ENCODE data around the gene STIL.

Gene STIL

DNA sequence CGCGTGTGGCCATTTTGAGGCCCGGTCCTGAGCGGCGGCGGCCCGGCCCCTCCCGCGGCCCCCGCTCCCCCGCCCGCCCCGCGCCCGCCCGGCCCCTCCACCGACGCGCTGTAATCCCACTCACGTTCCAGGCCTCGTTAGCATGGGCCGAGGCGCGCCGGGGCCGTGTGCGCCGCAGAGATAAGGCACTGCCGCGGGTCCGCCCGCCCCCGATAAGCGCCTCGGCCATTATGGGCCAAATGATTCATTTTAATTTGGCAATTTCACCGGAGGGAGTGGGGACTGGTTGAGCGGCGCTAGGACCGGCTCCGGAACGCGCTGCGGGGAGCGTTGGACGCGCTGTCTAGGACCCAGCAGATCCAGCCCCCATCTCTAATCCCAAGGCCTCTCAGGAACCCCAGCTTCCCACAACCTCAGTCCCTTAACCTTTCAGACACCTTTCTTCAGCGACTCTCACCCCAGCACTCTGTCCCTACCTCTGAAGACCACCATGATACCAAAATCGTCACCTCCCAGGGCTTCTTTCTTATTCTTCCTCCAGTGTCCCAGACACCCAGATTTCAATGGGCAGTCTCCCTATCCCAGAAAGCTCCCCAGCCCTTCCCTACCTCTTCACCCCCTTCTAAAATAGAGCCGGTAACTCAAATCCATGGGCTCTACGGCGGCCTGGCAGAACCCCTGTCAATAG is 81.6 kb downstream of the STIL start, which contains the start of gene TAL1:
TAL1 (minus strand) TSS at position 39 of the 688 bp plus-strand sequence. CDS start 6,337 bp downstream, outside the sequence.
- no peak for DNase-seq

DNA sequence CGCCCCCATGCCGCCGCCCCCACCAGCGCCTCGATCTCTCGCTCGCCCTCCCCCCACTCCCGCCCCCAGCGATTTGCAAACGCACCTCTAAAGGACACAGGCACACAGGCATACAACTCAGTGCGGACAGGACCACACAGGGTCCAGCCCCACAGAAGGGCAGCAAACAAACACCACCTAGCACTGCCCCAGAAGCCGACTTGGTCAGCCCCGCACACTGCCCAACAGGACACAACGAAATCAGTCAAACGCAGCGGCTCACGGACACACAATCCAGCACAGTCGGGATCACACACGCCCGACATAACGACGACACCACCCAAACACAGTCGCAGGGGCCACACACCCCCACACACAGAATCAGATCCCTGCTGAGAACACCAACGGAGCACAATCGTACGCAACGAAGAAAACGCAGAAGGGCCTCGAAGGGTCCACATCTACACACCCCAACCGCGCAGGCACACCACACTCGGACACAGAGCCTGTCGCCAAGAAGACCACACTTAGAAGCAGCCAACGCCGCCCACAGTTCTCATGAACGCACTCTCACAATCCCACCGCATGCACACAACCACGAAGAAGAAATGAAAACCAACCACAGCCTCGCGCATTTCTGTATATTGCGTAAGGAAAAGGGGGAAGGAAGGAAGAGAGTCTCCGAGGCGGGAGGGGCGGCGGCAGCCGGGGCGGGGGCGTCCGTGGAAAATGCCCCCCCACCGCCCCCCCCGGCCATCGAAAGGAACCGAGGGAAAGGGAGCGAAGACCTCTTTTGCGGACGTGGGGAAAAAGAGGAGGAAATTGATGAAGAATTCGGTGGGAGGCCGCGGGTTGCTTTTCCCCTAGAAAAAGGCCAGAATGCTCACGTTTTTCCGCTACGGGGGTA is 82.4 kb downstream of the STIL start:
- DNase-seq = no peak

DNA sequence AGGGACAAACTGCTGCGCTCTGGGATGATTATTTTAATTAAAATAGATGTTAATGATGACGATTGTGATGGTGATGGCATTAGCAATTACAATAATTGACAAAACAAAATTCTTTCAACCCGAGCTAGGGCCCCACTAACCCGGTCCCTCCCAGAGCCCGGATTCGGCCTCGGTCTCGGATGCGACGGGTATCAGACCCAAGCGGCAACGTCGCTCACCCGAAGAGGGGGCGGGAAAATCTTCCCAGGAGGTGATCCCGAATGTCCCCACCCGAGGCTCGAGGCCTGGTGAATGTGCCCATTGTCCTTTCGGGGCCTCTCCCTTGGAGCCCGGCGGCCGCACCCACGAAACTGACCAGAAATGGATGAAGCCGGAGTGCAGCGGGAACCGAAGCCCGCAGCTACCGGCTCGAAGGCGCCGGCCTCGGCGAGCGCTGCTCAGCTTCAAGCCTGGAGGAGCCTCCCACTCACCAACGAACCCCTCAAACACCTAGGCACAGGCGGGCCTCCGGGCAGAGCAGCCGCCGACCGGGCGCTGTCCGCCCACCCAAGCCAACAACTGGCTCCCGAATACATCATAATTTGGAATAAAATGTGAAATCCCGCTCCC is 83.2 kb downstream of the STIL start:
- no peak for DNase-seq

DNA sequence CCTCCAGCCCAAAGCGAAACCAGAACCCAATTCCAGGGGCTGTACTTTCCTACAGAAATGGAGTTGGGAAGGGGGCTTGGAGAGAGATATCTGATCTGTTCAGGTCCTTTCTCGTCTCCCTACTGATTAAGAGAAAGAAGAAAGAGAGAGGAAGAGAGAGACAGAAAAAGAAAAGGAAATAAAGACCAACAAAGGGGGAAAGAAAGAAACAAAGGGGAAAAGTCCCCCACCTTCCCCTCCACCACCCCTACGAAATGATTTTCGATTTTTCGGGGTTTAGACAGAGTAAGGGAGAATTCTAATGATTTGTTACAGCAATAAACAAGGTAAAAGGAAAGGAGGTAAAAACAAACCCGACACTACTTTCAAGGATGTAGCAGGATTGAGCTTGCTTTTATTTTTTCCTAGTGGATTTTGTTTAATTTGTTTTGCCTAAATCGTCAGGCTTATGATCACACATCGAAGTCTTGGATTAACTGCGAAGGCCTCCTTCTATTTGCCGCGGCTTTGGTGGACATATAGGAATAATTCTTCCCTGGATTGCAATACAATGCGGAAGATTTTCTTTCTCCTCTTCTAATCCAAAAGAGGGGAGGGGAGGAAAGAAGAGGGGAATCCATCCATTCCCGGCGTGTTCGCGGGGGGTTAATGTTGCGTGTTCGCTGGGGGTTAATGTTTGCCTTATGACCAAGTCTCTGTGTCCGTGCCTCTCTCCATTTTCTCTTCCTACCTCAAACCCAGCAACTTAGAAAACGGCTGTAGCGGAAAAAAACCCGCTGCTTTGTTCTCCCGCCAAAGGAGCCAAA is 83.9 kb downstream of the STIL start:
- no peak for DNase-seq

DNA sequence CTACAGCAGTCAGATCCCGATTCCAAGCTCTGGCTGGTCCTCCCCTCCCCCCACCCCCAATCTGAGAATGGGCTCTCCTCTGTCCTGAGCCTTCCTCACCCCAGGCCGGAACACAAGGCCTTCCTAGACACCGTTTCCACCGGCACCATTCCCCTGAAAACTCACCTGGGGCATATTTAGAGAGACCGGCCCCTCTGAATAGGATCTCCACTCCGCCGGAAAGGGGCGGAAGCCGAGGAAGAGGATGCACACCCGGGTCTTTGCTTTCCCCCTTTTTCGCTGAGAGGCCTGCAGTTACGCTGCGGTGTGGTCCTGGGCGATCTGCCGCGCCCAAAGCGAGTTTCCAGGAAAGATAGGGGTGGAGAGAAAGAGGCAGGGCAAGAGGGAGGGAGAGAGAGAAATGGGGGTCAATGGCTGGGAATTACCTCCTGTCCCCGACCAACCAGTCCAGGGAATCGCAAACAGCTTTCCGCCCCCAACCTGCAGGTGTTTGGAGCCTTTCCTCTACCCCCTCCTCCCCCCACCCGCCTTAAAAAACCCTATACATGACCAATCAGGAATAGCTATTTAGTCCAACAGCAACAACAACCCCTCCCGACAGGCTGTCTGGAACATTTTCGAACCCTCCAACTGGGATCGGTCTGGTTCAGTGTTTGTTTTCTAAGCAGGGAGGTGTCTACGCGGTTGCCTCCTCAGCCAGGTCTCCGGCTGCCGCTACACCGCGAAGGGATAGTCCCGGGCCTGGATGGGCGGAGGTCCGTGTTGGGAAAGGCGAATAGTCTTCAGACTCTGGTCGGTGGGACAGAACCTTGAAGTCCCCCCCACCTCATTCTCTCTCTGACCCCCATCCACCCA is 84.7 kb downstream of the STIL start:
- DNase-seq = no peak

DNA sequence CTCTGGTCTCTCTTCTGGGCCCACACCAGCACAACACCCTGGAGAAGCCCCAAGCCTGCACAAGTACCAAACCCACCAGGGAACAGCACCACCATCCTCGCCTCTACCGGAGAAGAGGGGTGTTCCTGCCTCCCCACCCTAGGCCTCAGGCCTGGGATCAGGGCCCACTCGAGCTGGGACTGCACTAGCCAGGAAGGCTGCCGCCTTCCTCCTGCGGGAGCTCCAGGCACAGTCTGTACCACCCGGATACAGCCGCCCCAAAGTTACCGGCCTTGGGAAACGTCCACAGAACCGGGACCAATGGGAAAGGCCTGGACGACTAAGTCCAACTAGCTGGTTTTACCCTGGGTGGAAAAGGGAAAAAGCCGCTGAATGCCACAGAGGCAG is 85.3 kb downstream of the STIL start:
- DNase-seq = no peak

DNA sequence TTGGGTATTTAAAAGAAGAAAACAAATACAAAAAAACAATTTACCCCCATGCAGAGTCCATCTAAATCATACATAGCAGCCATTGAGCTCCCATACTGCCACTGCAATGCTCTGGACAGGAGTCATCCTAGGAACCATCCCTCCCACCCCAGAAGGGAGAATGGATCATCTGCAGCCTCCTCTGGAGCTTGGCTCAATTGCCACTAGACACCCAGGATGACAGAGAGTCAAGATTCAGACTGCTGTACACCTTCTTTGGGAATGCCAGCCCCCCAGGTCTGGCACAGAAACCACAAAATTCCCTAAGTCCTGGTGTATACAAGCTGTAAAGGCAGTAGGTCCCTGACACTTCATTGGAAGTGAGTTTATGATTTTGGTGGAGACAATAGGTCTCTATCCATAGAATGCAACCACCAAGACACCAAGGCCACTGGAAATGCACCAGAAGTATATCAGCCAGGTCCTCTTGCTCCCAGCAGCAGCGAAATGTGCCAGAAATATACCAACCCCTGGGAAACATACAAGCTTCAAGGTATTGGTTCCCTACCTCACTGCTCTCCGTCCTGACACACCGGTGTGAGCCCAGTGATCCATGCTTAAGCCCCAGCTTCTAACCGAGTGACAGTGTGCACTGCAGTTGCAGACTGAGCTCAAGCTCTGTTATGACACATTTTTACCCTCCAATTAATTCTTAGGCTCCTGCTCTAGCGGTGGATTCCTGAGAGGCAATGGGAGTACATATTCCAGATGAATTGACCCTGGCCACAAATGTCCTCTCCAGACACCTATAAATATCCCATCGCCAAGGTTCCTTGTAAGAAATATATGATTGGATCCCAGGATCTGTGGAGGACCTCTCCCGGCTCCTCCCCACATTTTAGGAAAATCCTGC is 86.4 kb downstream of the STIL start:
- no peak for DNase-seq

DNA sequence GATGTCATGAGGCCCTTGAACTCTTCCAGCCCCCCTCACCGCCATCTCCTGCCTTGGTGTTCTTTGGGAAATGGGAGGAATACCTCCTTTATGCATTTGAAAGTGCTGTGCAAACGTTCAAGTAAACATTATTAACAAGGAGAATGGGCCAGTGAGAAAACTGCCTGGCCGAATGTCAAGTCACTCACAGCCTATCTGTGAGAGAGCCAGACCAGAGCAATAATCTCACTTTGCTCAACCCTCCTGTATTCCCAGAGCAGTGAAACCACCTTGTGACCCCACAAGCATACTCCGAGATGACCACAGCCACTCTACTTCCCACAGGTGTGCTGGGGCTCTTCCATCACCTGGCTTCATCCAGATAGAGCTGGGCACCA is 87.1 kb downstream of the STIL start:
- DNase-seq = no peak

DNA sequence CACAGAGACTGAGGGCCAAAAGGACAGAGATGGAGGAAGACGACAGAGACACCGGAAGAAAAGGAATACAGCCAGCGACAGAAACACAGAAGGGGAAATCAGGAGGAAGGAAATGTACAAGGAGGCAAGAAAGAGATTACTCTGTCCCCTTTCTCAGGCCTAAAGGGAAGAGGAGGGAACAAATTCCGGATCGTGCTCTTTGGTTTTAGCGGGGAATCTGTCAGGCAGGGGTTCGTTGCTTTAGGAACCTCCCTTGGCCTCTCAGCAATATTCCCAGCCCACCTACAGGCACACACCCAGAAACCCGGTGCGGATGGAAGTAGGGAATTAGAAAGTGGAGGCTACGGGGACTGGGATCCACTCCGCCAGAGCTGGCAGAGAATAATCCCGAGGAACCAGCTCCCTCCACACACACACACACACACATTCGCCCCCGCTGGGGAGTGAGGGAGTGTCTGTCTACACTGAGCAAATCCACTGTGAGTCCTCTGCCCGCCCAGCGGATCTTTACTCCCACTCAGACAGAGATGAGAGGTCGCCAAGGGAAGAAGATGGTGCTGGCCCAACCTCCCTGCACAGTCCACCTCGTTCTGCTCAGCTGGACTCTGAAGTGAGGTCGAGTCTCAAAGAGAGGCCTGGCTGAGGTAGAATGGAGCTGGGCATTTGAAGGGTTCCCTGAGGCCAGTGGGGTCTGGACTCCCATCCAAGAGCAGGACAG is 87.7 kb downstream of the STIL start:
- no peak for DNase-seq

DNA sequence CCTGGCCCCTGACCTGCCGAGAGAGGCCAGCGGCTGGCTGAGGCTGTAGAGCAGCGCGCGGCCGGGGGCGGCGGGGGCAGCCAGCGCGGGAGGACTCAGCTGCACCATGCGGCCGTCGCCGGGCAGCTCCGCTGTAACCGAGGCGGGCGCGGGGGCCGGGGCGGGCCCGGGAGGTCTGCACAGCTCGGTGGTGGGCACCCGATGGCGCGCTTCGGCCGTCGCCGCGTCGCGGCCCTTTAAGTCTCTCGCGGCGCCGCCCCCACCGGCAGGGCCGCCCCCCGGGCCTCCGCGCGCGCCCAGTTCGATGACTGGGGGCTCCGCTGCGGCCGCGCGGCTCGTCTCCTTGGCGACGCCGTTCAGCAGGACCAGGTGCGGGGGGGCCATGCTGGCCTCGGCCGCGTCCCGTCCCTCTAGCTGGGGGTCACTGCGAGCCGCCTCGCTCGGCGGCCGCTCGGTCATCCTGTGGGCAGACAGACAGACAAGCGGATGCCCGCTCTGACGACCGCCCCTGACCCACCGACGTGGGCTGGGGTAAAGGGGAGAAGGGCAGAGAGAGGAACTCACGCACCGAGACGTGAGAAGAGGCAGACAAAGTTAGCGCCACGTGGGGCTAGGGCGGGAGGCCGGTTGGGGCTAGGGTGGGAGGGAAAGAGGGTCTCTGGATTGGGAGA is 88.4 kb downstream of the STIL start:
- DNase-seq = no peak

DNA sequence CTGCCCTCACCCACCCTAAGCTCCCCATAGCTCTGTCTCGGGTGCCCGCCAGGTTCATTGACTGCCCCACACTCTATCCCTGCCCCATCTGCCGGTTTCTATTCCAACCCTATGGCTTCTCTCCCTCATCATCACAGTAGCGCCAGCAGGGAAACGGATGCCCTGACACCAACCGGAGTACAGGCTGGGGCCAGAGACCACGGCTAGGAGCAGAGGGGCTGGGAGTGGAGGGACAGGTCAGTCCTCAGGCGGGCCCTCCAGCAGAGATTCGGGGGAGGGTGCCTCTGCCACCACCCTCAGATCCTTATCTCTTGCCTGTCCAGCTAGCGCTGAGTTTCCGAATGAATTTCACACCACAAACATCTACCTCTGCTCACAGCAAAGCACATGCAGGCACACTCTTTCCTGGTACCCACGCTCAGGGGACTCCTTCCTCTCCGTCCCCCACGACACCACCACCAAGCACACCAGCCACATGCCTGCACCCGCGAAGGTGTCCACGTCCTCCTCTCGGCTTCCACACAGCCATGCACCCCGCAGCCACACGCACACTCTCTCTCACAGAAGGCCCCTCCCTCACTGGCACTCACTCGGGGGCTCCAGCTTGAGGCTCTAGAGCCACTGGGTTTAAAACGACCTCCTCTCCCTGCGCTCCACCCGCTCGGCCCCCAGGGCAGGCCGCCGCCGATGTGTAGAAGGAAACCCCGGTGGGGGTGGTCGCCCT is 89.1 kb downstream of the STIL start:
- DNase-seq = no peak

DNA sequence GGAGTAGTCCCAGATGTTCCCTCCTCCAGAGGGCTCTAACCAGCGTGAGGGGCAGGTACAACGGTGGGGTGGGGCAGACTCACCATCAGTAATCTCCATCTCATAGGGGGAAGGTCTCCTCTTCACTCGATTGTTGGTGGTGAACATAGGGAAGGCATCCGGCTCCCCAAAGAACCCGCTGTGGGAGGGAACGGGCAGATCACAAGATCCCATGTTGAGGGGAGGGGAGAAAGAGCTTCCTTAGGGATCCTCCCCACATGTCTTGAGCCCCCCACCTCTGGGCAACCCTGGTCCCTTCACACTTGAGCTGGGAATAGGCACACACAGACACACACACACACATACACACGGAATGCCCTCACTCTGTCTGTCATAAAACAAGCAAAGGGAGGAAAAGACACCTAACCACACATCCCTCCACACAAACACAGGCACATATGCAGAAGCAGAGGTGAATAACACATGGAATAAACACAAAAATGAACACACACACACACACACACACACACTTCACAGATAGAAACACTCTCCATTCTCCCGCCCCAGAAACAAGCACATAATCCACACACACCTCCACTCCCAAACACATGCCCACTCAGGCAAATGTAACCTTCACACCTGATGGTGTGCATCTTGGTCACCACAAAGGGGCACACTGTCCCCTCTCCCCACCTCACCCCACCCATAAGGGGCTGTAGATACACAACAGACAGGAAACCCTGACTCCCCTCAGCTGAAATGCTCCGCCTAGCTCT is 89.8 kb downstream of the STIL start:
- DNase-seq = no peak

DNA sequence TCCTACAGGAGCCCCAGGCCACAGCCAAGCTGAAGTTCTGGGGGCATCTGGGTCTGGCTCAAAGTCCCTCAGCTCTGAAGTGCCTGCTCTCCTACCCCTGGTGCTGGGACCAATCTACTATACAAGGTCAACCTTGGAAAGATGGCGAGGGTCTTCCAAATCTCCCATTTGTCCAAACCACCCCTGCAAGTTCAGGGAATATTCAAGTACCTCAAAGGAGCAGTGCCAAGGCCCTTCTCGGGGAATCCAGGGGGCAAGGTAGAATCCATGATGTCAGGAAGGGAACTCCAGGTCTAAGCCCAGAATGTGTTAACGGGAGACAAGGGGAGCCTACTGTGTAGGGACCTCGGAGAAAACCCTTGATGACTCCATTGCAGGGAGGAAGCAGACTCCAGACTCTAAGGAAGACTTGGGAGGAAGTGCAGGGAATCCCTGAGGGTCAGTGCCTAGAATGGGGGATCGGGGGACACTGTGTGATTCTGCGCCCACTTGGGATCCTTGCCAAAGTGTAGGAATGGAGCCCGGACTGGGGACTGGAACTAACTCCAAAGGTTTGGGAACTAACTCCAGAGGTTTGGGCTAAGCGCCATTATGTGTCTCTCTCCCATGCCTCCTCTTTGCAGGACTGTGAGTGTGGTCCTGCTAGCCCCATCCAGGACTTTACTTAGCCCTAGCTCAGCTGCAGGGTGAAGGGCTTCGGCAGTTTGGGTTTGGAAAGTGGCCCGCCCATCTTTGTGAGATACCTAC is 90.6 kb downstream of the STIL start:
- DNase-seq = no peak

DNA sequence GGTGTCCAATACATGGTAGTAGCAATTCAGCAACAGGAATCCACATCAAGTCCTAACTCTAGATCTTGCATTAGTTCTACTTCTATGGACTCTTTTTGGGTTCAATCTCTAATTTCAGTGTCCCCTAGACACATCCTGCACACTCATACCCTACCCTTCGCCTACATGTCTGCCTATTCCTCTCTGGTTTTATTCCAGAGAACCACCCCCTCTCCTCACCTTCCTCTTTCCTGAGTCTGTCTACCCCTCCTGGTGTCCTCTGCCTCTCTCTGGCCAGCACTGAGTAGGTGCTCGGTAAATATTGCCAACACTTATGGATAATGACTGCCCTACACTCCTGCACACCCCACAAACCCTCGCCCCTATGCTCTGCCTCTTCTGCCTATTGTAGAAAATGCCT is 91.5 kb downstream of the STIL start:
- no peak for DNase-seq

DNA sequence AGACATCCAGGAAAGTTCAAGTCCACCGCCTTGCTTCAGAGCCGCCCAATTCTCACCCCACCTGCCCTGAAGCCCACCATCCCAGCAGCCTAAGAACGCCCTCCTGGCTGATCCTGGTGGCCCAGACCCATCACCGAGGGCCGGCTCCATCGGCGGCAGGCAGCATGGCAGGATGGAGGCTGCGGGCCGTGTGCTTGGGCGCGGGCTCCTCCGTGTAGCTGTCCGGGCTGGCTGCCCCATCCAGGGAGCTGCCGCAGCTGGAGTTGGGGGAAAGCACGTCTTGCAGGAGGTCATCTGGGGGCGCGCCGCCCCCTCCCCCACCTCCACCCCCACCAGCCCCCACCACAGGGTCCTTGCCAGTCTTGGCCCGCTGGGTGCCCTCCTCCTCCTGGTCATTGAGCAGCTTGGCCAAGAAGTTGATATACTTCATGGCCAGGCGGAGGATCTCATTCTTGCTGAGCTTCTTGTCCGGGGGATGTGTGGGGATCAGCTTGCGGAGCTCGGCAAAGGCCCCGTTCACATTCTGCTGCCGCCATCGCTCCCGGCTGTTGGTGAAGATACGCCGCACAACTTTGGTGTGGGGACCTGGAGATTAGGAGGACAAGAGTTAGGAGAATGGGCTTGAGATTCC is 94.2 kb downstream of the STIL start:
- no peak for DNase-seq

DNA sequence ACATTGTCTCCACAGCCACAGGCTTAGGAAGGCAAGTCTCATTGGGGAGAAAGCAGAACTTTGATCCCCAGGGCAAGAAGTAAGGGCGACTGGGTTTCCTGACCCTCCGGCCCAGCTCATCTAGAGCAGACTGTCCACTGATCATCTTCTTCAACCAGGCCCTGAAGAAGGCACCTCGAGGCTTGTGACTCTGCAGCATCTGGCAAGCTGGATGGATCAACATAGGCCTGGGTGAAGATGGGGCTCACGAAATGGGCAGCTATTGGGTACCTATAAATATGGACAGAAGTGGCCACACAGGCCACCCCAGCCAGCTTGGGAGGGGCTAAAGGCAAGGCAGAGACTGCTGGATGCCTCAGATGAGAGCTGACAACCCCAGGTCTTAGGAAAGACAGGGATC is 94.9 kb downstream of the STIL start:
- DNase-seq = no peak
